Sciatic nerve (tissue), 2 donors: ENCODE measurements around the gene PSMA2. TPM values are rescaled to one million over a fixed set of nuclear protein-coding genes. Genes with fewer than 3 reads are reported as not detected.
"Not testable (repeated sequence)": the region's sequence is repeated elsewhere in the genome, so short reads cannot be mapped to it uniquely, and the experiment has no call there.

ENCODE experiments used
- ATAC-seq: fragments of 200-7000 bp; cut with Tn5 transposase; one replicate; pipeline ENCODE4 v1.9.1; 2020; ENCODE audit warnings: mild to moderate bottlenecking, moderate library complexity
- DNase-seq: peaks from one replicate; pipeline ENCODE4 v3.0.0-alpha.2; 2020; ENCODE audit warnings: low spot score
- intact Hi-C: fragments of 100-400 bp; cut with DNase I; formaldehyde crosslinking; loops from one replicate; pipeline ENCODE4 v1.14.2; 2022
- total RNA-seq: library from RNA; stranded (reverse); fragmentation: NEBNext Ultra II Directional; extraction: Animal tissue kit (Norgen Biotek cat#: 25700); gene quantifications from one replicate; pipeline ENCODE4 v1.2.1, GENCODE V29; 2021
- donor health status: DM: no; HTN: no; CAD: no.
- donor health status: DM: no; HTN: no; CAD: no.

Gene PSMA2
- total RNA-seq, 1 donor from 2014 or later, result 48.4 TPM

GRCh38 chr7:42911454-42912447 lies 20.2 kb downstream of the PSMA2 start, which contains the start of gene C7orf25:
Gene C7orf25, minus strand, starts transcription at chr7:42912070. Its CDS starts 1,170 bp downstream, at chr7:42910900.
- DNase-seq, result peak; percentile 98
- peak; percentile 99 for ATAC-seq
- intact Hi-C loops, result no loop called here

GRCh38 chr7:42910306-42910705 lies 21.7 kb downstream of the PSMA2 start:
- no peak for ATAC-seq
- no peak for DNase-seq
- intact Hi-C loops, result no loop called here

GRCh38 chr7:42907316-42907715 lies 24.7 kb downstream of the PSMA2 start:
- no peak for ATAC-seq
- intact Hi-C loops, result no loop called here

GRCh38 chr7:42906181-42906580 lies 25.8 kb downstream of the PSMA2 start:
- intact Hi-C loops, result no loop called here
- DNase-seq (no peak), ATAC-seq (no peak)

More at GRCh38 chr7:42907316-42907715, 24.7 kb downstream of the PSMA2 start:
- DNase-seq, result no peak

GRCh38 chr7:42902331-42902730 lies 29.6 kb downstream of the PSMA2 start:
- intact Hi-C loops, result no loop called here

GRCh38 chr7:42900842-42901241 lies 31.1 kb downstream of the PSMA2 start:
- ATAC-seq (no peak), DNase-seq (no peak)
- intact Hi-C loops, result no loop called here

More at GRCh38 chr7:42902331-42902730, 29.6 kb downstream of the PSMA2 start:
- DNase-seq (no peak), ATAC-seq (no peak)

- intact Hi-C loops, result no loop called here
- DNase-seq (no peak), ATAC-seq (no peak)
Measured at GRCh38 chr7:42893346-42894240, 38.4 kb downstream of the PSMA2 start.

- intact Hi-C loops, result no loop called here
- ATAC-seq (no peak), DNase-seq (no peak)
Measured at GRCh38 chr7:42886893-42887505, 45.0 kb downstream of the PSMA2 start.

- intact Hi-C loops, result no loop called here
- DNase-seq (no peak), ATAC-seq (no peak)
Measured at GRCh38 chr7:42886129-42886528, 45.8 kb downstream of the PSMA2 start.

GRCh38 chr7:42885183-42885582 lies 46.8 kb downstream of the PSMA2 start:
- intact Hi-C loops, DNase-seq, ATAC-seq: not testable (repeated sequence)

- intact Hi-C loops, result no loop called here
- no peak for ATAC-seq
- DNase-seq, result no peak
Measured at GRCh38 chr7:42883950-42884349, 48.0 kb downstream of the PSMA2 start.

GRCh38 chr7:42880392-42880791 lies 51.6 kb downstream of the PSMA2 start:
- intact Hi-C loops, result no loop called here
- DNase-seq, result no peak
- no peak for ATAC-seq

- ATAC-seq (no peak), DNase-seq (no peak)
- intact Hi-C loops, result no loop called here
Measured at GRCh38 chr7:42878303-42878702, 53.7 kb downstream of the PSMA2 start.

- no peak for ATAC-seq
- no peak for DNase-seq
- intact Hi-C loops, result no loop called here
Measured at GRCh38 chr7:42877862-42878261, 54.1 kb downstream of the PSMA2 start.

GRCh38 chr7:42876182-42877068 lies 55.5 kb downstream of the PSMA2 start:
- DNase-seq (peak; percentile 74), ATAC-seq (peak; percentile 65)
- intact Hi-C loops, result no loop called here

GRCh38 chr7:42869131-42870020 lies 62.6 kb downstream of the PSMA2 start:
- ATAC-seq, result no peak
- no peak for DNase-seq
- intact Hi-C loops, result no loop called here

- intact Hi-C loops, result no loop called here
- ATAC-seq, result no peak
- DNase-seq, result no peak
Measured at GRCh38 chr7:42868480-42868879, 63.5 kb downstream of the PSMA2 start.
